Measurements from ENCODE around the gene TMEM233.

Gene TMEM233

DNA sequence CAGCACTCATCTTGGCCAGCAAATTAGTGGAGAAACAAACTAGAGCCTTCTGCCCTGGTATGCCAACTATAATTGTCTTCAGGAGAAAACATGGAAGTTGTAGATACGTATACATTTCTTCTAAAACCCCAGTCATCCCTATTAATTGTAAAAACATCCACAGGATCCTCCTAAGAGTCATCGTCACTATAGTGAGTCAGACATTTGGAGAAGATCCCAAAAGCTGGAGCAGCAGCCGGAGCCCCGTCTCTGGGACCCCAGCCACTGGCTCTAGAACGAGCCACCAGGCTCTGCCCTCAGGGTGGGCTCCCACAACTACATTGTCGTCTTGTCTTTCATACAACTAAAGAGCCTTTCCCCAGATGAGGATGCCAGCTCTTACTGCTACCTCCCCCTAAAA is 89.8 kb downstream of the TMEM233 start:
- DNase-seq, result no peak

DNA sequence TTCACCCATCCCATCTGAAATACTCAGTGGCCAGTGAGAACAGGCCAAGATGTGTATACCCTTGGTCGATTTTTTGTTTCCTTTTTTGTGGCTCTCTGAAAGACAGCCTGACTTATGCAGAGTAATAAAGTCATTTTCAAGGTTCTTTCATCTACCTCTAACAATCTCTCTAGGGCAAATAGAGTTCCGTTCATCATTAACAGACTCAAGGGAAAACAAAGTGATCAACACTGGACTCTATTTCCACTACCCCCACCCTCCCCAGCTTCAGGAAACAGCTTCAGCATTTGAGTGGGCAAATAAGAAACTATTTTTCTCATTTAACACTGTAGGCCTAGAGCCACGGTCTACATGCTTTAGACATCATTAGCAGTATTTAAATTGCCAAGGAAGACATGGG is 90.2 kb downstream of the TMEM233 start:
- no peak for DNase-seq

DNA sequence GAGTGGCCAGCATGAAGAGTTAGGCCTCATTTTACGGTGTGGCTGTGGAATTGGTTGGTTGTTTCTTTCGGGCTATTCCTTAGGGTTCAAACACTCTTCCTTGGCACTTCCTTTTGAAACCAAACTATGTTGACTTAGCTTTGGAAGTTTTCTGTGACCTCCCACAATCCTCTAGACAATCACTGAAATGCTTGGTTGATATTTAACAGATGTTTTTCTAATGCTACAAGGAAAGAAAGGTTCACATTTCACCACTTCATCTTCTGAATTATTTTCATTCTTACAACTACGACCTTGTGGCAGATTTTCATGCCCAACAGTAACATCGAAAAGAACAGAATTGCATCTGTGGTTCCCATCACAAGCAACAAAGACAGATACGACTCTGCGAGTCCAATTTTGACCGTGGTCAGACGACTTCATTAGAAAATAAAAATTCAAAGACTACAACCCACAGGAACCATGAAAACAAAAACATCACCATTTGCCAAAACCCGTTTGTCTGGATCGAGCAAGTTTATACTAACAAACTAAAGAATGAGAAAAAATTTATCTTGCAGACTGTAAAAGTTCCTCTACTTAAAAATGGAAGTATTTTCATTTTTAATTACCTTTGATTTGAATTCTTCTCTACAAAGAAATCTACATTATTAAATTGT is 91.3 kb downstream of the TMEM233 start:
- no peak for DNase-seq

DNA sequence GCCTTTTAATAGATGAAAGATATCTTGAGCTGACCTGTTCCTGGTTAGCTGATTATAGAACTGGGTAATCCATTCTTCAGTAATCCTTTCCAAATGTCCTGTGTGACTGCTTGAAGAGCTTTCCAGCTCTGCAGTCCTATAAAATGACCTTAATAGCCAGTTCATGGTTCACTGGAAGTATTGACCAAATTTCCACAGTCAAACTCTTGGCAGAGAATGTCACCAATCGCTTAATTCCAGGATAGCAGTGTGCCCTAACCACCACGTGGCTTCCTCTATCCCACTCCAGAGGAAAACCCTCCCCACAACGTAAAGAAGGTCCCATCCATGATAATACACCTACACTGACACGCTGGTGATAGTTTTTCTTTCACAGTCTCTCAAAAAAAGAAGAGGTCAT is 91.8 kb downstream of the TMEM233 start:
- DNase-seq, result no peak

DNA sequence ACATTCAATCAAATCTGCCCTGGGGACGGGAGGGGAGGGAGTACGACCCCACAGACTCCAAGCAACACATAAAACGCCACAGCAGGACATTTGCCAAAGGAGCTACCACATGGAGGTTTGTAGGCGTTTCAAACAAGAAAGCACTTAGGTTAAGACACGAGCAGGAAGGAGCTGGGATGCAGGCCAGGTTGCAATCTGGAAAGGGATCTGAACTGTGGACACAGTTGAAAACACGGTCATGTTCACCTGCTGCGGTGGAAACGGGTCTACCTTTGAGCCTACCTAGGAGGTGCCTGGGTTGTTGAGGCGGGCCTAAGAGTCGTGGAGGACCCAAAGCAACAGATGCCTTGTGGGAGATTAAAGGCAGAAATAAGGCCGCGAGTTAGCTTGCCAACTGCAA is 92.8 kb downstream of the TMEM233 start:
- no peak for DNase-seq

DNA sequence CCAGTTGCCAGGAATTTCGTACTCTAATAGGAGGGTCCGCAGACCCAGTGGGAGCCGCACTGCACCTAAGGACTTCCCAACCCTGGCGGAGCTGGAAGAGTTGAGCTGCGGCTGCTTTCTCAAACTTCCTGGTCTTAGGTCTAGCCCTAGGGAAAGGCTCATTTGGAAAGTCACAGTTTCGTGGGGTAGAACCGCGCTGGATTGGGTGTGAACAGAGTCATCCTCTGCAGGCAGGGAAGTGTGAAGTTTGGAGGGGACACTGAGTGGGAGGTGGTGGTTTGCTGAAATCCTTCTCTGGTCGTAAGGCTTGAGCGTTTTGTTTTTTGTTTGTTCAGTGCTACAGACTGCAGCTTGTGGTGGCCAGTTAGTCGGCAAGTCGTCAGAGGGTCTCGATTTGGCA is 93.2 kb downstream of the TMEM233 start:
- no peak for DNase-seq

DNA sequence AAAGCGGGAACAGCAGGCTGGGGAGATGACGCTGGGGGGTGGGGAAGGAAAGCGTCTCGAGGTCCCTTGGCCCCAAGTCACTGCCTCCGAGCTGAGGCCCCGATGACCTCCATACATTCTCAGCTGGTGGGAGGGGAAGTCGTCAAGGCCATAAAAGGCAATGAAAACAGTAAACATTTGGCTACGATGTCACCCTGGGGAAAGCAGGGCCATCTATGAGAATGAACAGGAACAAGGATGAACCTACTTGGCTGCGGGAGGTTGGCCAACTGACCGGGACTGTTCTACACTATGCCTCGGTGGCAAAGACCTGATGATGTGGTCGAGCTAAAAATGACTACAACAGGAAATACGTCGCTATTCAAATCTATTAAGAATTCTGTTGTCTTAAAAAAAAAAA is 93.8 kb downstream of the TMEM233 start:
- no peak for DNase-seq

DNA sequence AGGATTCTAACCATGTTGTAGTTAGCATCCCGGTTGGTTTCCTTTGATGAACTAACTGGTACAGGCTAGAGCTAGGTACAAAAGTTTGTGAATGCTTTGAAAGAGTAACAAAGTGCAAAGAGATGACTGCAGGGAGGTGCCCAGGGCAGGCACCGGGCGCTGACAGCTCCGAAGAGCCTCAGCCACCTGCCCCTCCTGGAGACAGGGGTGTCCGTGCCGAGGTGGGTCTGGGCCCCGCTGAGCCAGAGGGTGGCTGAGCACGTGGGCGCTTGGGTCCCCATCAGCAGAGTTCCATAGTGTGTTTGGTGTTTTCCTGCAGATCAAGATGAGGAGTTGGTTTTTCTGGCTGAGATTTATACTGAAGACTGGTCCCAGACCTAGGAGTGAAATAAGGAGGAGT is 94.3 kb downstream of the TMEM233 start:
- no peak for DNase-seq

DNA sequence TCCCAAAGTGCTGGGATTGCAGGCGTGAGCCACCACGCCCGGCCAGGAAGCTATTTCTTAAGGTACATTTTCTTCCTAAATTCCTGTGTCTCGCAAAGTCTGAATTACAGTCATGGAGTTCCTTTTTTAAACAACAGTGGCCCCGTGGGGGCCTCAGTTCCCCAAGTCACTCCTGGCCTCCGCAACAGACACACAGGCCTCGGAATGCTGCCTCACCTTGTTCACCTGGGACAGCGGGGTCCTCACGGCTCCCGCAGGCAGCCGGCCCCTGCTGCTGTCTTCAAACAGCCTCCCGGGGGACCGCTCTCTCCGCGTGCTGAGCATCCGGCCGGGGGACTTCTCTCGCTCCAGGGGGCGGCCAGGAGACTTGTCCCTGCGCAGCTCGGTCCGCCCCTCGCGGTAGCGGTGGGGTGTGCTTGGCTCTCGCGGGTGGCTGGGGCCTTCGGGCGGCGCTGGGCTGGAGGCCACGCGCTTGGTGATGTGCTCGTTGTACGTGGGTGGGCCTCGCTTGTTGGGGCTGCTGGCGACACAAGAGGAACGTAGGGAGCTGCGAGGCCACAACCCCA is 96.4 kb downstream of the TMEM233 start:
- DNase-seq, result no peak

DNA sequence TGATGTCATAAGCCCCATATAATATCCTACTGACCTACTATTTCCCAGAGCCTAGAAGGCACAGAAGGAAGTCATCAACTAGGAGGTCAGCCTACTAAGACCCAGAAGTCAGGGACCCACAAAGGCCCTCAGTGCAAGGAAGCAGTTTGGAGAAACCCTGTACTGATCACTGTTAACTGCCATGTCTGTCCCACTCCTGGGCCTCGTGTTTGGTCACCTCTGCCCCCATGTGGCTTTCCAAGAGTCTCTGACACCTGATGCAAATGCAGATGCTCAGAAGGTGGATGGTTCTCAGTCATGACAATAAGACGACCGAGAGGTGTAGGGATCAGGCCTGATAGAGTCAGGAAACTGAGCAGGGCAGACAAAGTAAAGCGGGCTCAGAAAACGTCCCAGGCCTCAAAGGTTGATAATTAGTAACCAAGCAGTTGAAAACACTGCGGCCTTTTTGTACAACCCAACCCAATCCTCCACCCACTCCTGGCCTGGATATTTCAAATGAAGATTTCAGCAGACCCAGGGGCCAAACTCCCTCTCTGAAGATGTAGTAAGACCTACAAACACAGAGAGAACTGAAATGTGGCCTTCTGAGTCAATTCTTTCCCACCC is 97.7 kb downstream of the TMEM233 start:
- DNase-seq, result no peak

DNA sequence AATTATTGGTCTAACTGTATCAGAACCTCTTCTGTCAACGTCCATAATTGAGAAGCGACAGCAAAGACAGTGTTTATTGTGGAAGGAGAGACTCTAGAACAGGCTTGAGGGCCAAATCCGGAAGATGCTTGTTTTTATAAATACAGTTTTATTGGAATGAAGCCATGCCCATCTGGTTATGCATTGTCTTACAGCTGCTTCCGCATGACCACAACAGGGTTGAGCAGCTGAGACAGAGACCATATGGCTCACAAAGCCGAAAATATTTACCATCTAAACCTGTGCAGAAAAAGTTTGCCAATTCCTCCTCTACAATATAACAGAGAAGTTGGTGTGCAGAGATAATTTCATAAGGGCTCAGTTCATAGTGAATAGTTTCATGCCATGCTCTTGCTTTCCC is 98.8 kb downstream of the TMEM233 start:
- DNase-seq, result no peak
